Measurements from ENCODE around the gene MAEL. TPM values are rescaled to one million over a fixed set of nuclear protein-coding genes. Genes with fewer than 3 reads are reported as not detected.

Gene MAEL
- total and polyA plus RNA-seq, 11 donors: 0.62 to 6.8 (median 3.1) TPM

DNA sequence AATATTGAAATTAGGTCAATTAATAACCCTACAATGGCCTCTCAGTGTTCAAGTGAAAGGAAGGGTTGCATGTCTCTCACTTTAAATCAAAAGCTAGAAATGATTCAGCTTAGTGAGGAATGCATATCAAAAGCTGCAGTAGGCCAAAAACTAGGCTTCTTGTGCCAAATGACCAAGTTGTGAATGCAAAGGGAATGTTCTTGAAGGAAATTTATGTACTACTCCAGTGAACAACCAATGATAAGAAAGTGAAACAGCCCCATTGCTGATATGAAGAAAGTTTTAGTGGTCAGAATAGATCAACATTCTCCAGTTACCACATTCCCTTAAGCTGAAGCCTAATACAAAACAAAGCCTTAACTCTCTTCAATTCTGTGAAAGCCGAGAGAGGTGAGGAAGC lies 10.0 kb downstream of the MAEL start:
- 78 to 93% (median 89%) methylated on average over 1 of the region's 1 CpG for WGBS, 4 donors
- Histone ChIP-seq H3K9me3 (peaks cover 0 to 11% (median 0%) of the 10 kb centered on the region in 12 donors), H3K27me3 (peaks cover 0 to 5% (median 0%) of the 10 kb centered on the region in 9 donors), H3K36me3 (no peaks in the 10 kb centered on the region), H3K27ac (no peak overlapping the region), H3K4me1 (no peaks in the 10 kb centered on the region), H3K4me3 (no peak overlapping the region)
- intact Hi-C loops (cut with DNase I): no loop called here
- ATAC-seq (no peak), DNase-seq (no peak)
- TF ChIP-seq, protein P1, sequence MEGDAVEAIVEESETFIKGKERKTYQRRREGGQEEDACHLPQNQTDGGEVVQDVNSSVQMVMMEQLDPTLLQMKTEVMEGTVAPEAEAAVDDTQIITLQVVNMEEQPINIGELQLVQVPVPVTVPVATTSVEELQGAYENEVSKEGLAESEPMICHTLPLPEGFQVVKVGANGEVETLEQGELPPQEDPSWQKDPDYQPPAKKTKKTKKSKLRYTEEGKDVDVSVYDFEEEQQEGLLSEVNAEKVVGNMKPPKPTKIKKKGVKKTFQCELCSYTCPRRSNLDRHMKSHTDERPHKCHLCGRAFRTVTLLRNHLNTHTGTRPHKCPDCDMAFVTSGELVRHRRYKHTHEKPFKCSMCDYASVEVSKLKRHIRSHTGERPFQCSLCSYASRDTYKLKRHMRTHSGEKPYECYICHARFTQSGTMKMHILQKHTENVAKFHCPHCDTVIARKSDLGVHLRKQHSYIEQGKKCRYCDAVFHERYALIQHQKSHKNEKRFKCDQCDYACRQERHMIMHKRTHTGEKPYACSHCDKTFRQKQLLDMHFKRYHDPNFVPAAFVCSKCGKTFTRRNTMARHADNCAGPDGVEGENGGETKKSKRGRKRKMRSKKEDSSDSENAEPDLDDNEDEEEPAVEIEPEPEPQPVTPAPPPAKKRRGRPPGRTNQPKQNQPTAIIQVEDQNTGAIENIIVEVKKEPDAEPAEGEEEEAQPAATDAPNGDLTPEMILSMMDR (IDR thresholded peaks at IDR 0.05): no peak
- no peak for TF ChIP-seq POLR2A (IDR thresholded peaks at IDR 0.05)

DNA sequence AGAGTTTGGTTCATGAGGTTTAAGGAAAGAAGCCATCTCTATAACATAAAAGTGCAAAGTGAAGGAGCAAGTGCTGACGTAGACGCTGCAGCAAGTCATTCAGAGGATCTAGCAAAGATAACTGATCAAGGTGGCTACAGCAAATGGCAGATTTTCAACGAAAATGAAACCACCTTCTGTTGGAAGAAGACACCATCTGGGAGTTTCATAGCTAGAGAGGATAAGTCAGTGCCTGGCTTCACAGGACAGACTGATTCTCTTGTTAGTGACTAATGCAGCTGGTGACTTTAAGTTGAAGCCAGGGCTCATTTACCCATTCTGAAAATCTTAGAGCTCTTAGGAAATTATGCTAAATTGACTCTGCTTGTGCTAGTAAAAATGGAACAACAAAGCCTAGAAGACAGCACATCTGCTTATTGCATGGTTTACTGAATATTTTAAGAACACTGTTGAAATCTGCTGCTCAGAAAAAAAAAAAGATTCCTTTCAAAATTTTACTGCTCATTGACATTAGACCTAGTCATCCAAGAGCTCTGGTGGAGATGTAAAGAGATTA lies 10.5 kb downstream of the MAEL start:
- Histone ChIP-seq H3K4me3 (no peak overlapping the region), H3K4me1 (no peaks in the 10 kb centered on the region), H3K9me3 (peaks cover 0 to 11% (median 0%) of the 10 kb centered on the region in 12 donors), H3K27me3 (peaks cover 0 to 5% (median 0%) of the 10 kb centered on the region in 9 donors), H3K36me3 (no peaks in the 10 kb centered on the region), H3K27ac (no peak overlapping the region)
- no peak for DNase-seq
- WGBS, 4 donors: 56 to 76% (median 65%) methylated on average over 3 of the region's 3 CpGs
- intact Hi-C loops (cut with DNase I): no loop called here
- ATAC-seq: no peak
- TF ChIP-seq POLR2A (IDR thresholded peaks at IDR 0.05): no peak
- TF ChIP-seq, protein P1 (IDR thresholded peaks at IDR 0.05): no peak

DNA sequence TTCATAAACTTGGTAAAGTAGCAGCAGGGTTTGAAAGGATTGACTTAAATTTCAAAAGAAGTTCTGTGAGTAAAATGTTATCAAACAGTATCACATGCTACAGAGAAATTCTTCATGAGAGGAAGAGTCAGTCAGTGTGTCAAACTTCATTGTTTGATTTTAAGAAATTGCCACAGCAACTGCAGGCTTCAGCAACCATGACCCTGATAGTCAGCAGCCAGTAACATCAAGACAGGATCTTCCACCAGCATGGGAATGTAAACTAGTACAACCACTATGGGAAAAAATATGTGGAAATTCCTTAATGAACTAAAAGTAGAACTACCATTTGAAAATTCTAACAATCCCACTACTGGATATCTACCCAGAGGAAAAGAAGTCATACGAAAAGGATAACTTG lies 11.5 kb downstream of the MAEL start:
- no peak for TF ChIP-seq POLR2A (IDR thresholded peaks at IDR 0.05)
- intact Hi-C loops (cut with DNase I): no loop called here
- ATAC-seq (no peak), DNase-seq (no peak)
- peaks cover 0 to 11% (median 0%) of the 10 kb centered on the region in 12 donors for H3K9me3 ChIP-seq
- no peak overlapping the region for H3K4me3 ChIP-seq
- no peaks in the 10 kb centered on the region for H3K36me3 ChIP-seq
- peaks cover 0 to 5% (median 0%) of the 10 kb centered on the region in 9 donors for H3K27me3 ChIP-seq
- 86 to 97% (median 89%) methylated on average over 1 of the region's 1 CpG for WGBS, 4 donors
- H3K27ac ChIP-seq: no peak overlapping the region
- H3K4me1 ChIP-seq: no peaks in the 10 kb centered on the region

DNA sequence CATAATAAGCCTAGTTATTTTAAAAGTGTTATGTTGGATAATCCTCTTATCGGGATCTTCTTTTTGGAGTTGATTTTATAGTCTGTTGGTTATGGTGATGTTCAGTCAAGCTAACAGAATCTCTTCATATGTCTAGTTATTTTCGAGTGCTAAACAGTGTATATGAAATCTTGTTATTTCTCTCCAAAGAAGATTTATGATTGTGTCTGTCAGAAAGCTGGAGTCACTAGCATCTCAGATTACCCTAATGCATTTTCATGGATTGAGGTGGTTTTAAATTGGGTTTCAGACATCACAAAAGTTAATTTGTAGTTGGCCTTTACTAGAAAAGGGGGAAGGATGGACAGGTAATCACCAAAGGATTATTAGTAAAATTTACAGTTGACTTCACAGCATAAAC lies 13.3 kb downstream of the MAEL start:
- no peak for TF ChIP-seq POLR2A (IDR thresholded peaks at IDR 0.05)
- TF ChIP-seq, protein P1 (IDR thresholded peaks at IDR 0.05): no peak
- no peaks in the 10 kb centered on the region for H3K36me3 ChIP-seq
- 81 to 86% (median 85%) methylated on average over 2 of the region's 2 CpGs for WGBS, 4 donors

DNA sequence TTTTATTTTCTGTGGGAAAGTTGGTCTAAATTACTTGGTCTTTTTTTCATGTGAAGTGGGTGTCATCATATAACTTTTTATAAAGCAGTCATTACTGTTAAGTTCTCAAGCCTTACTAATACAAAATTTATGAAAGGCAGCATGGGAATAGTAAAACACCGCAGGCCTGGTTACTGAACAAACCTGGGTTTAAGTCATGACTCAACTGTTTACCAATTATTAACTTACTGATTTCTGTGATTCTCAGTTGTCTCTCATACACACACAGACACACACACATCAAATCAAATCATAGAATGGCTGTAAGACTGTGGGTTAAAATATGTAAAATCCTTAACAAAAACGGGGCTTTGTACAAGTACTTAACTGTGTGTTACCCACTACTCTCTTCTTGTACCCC lies 14.6 kb downstream of the MAEL start:
- no peaks in the 10 kb centered on the region for H3K4me1 ChIP-seq
- 73 to 81% (median 79%) methylated on average over 2 of the region's 2 CpGs for WGBS, 4 donors
- H3K27ac ChIP-seq: no peak overlapping the region
- no peak overlapping the region for H3K4me3 ChIP-seq
- H3K36me3 ChIP-seq: no peaks in the 10 kb centered on the region
- H3K9me3 ChIP-seq: peaks cover 0 to 11% (median 0%) of the 10 kb centered on the region in 12 donors
- TF ChIP-seq POLR2A (IDR thresholded peaks at IDR 0.05): no peak
- TF ChIP-seq, protein P1 (IDR thresholded peaks at IDR 0.05): no peak
- H3K27me3 ChIP-seq: peaks cover 0 to 5% (median 0%) of the 10 kb centered on the region in 9 donors
- no peak for ATAC-seq
- intact Hi-C loops (cut with DNase I): no loop called here
- no peak for DNase-seq

More for the DNA sequence above, 13.3 kb downstream of the MAEL start:
- no peak overlapping the region for H3K4me3 ChIP-seq
- H3K27me3 ChIP-seq: peaks cover 0 to 5% (median 0%) of the 10 kb centered on the region in 9 donors
- H3K27ac ChIP-seq: no peak overlapping the region
- H3K9me3 ChIP-seq: peaks cover 0 to 11% (median 0%) of the 10 kb centered on the region in 12 donors
- ATAC-seq (no peak), DNase-seq (no peak)
- intact Hi-C loops (cut with DNase I): no loop called here
- no peaks in the 10 kb centered on the region for H3K4me1 ChIP-seq
